Neural cell (in vitro differentiated cells): ENCODE results near the gene SHOX.

Source experiments
- CTCF ChIP-seq: fragments of 450-650 bp; IDR thresholded peaks from 2 replicates; pipeline ENCODE4 v1.5.1; 2014; ENCODE audit warnings: antibody characterized with exemption, mild to moderate bottlenecking, moderate library complexity; ENCODE audit not compliant: poor library complexity, severe bottlenecking
- EZH2 ChIP-seq: fragments of 200-600, 300-800 bp; shearing (Covaris generic), sonication (generic); IDR thresholded peaks from 2 replicates; pipeline ENCODE4 v1.6.1; 2014; ENCODE audit warnings: antibody characterized with exemption, low read length, borderline replicate concordance, mild to moderate bottlenecking; ENCODE audit not compliant: insufficient read depth, poor library complexity, severe bottlenecking
- MXI1 ChIP-seq: fragments of 450-650 bp; conservative IDR thresholded peaks from 2 replicates; pipeline ENCODE4 v1.6.1; 2014; ENCODE audit warnings: antibody characterized with exemption, mild to moderate bottlenecking; ENCODE audit not compliant: poor library complexity, severe bottlenecking
- POLR2AphosphoS5 ChIP-seq: IDR thresholded peaks from 2 replicates; pipeline ENCODE4 v1.6.1; 2012
- SMC3 ChIP-seq: fragments of 450-650 bp; conservative IDR thresholded peaks from 2 replicates; pipeline ENCODE4 v1.6.1; 2014; ENCODE audit warnings: antibody characterized with exemption, mild to moderate bottlenecking, moderate library complexity; ENCODE audit not compliant: poor library complexity
- TAF1 ChIP-seq: IDR thresholded peaks from 2 replicates; pipeline ENCODE4 v1.6.1; 2012; ENCODE audit warnings: low read depth

GRCh38 chrX:677376-677775 lies 46.8 kb downstream of the SHOX start:
- TF ChIP-seq CTCF (no peak), TAF1 (no peak), SMC3 (no peak), EZH2 (no peak), MXI1 (no peak), POLR2AphosphoS5 (no peak)
